Left forelimb (tissue), 1 donor: Measurements from ENCODE around the gene ZNF605.
"Not testable (repeated sequence)": the region's sequence is repeated elsewhere in the genome, so short reads cannot be mapped to it uniquely, and the experiment has no call there.

Experiments used
- DNase-seq: peaks from one replicate; pipeline ENCODE4 v3.0.0-alpha.2; 2018; ENCODE audit warnings: low spot score

The ZNF605 gene

DNA sequence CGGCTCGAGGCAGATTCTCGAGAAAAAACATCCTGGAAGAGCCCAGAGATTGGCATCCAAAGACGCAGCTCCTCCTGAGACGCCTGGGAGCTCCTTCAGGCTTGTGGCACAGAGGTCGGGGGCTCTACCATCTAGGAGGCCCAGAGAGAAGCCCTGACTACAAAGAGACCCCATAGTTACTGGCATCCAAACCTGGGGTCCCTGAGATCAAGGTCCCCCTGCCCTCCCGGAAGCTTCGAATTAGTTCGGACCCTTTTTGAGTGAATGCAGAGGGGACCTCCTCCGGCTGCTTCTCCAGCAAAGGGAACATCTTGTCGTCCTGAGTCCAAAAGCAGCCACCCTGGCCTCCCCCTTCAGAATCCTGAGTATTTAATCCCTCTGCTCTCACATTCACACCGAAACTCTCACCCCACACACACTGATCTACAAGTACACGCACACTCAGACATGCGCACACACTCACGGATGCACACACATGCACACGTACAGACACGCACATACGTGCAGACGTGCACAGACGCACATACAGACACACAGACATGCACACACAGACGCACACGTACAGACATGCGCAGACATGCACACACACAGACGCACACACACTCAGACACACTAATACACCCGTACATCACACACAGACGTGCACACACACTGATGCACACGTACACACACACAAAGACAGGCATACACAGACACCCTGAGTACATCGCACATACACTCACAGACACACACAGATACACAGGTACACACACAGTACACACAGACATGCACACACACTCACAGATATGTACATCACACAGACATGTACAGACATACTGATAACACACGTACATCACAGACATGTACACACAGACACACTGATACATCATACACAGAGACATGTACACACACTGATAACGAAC lies 5.9 kb downstream of the ZNF605 start:
- DNase-seq = no peak

DNA sequence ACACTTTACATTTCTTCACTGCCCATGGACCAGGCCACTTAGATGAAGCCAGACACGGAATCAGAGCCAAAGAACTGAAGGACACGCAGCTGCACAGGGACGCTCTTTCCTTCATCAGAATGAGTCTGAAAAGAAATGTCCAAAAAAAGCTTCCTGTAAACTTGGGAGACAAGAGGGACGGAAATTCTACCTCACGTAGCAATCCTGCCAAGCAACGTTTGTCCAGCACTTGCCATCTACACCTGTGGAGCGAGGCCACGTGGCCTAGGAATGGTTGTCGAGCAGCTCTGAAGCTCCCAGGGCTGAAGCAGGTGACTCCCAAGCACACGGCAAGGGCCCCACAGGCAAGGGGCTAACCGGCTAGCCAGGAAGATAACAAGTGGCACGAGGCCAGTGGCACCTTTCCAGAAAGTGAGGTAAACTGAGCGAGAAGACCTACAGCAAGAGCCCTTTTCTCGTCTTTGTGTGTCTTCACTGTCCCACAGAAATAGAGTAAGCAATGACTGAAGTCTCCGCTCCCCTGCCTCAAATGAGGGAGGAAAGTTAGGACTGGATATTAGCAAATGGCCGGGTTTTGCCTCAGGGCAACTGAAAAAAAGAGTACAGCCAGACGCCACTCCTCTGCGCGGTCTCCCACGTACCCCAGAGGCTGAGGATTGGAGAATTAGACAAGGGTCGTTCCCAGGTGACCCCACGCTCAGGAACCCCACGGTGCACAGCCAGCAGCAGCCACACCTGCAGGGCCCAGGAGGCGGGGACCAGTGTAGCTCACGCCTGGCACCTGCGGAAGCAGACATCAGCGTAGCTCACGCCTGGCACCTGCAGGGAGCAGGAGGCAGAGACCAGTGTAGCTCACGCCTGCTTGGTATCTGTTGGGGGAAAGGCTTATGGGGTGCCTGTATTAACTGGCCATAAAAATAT lies 7.7 kb downstream of the ZNF605 start:
- no peak for DNase-seq

DNA sequence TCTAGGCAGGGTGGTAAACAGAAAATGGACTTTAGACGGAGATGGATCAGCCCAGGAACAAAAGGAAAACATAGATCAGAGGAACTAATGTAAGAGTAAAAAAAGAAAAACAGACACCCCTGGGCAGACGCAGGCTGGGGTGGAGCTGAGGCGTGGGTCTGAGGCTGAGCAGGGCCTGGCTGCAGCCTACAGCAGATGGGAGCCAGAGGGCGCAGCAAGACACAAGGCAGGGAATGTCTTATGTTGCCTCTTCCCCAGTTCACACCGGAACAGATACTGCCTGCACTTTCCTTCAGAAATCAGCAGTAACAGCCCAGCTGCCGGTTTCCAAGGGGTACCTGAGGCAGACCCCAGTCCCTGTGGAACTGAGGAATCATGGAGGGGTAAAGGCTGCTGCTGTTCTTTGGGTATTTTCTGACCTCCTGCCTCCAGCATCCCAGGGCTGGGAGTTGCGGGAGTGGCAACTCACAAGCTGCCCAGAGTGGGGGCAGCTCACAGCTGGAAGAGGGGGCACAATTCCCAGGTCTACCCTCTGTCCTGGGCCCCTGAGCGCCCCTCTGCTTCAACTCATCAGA lies 9.8 kb downstream of the ZNF605 start:
- DNase-seq = no peak

DNA sequence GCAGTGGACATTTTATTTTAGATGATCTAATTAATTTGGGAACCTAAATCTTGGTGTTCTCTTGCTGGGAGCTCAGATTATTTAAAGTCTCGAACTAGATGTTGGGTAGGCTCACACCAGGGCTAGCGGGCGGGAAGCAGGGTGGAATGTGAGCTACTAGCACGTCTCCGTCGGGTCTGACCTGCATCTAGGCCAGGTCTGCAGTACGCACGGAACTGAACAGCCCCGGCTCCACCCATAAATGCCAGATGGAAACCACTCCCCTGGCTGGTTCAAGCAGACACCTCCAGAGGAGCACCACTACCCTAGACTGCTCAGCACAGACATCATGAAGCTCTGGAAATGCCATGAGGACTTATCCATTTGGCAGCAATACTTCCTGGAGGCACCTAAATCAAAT lies 10.3 kb downstream of the ZNF605 start:
- DNase-seq = no peak

DNA sequence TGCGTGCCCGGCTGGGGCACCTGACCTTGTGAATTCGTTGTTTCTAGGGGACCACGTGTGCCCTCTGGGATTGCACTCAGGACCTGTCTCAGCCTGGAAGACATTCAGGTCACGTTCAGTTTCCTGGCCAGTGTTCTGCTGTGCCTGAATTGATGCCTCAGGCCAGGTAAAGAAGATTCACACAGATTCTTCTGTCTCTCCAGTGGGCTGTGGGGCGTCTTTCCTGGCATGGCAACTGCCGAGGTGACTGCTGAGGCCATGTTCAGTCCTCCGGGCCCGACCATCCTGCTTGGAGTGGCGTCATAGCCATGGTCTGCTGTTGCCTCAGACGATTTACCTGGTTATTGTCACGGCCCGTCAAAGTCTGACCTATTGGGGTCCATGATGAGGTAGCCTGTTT lies 13.5 kb downstream of the ZNF605 start:
- peak; percentile 28 for DNase-seq

DNA sequence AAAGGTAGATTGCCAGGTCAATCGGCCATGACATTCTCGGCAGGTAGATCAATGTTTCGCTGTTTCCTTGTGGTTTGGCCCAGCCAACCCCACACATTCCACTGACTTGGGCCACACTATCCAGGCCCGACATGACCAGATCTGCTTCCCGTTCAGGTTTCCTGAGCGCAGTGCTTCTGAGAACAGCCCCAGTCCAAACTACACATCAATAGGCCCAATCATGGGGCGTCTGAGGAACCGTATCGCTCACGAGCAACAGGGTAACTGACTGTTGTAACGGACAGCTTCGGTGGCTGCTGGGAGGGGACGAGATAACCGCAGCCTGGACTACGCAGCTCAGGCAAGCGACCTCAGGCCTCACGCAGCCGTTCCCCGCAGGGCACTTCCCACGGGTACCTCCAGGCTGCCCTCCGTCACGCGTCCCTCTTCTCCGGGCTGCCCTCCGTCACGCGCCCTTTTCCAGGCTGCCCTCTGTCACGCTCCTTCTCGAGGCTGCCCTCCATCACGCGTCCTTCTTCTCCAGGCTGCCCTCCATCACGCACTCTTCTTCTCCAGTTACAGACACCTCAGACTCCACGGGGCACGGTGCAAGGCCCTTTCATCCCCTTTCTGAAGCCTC lies 14.7 kb downstream of the ZNF605 start:
- no peak for DNase-seq

DNA sequence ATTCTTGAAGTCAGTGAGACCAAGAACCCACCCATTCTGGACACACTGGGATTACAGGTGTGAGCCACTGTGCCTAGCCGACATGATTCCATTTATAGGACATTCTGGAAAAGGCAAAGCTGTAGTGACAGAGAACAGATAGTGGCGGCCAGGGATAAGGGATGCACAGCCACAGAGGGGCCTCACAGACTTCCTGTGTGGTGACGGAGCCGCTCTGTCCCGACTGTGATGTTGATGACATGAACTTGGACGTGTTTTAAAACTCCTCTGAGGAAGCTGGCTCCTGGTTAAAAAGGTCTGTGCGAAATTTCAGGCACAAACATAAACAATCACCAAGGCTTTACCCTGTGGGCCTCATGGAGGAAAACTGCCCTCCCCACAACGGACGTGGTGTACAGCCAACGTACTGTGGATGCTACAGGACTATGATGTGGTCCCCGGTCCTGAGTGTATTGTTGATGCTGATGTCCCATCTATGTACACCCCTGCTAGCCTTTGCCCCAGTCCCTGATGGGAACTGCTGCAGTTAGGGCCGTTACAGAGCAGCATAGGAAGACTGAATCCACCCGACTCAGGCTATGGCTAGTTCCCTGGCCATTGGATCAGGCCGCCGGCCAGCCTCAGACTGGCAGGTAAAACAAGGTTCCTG lies 15.9 kb downstream of the ZNF605 start:
- DNase-seq = no peak

DNA sequence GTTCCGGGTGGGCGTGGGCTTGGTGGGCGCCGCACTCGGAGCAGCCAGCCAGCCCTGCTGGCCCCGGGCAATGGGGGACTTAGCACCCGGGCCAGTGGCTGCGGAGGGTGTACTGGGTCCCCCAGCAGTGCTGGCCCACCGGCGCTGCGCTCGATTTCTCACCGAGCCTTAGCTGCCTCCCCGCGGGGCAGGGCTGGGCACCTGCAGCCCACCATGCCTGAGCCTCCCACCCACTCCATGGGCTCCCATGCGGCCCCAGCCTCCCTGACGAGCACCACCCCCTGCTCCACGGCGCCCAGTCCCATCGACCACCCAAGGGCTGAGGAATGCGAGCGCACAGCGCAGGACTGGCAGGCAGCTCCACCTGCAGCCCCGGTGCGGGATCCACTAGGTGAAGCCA lies 17.3 kb downstream of the ZNF605 start:
- DNase-seq = not testable (repeated sequence)

DNA sequence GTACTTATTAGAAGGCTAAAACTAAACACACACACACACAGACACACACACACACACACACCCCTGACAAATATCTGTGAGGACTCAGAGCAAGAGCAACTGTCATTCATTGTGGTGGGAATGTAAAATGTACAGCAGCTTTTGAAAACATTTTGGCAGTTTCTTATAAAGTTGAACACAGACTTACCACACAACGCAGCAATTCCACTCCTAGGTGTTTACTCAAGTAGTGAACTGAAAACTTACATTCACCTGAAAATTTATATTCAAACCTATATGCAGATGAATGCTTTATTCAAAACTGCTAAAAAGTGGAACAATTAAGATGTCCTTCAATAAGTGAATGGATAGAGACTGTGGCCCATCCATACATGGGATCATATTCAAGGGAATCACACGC lies 18.6 kb downstream of the ZNF605 start:
- no peak for DNase-seq

DNA sequence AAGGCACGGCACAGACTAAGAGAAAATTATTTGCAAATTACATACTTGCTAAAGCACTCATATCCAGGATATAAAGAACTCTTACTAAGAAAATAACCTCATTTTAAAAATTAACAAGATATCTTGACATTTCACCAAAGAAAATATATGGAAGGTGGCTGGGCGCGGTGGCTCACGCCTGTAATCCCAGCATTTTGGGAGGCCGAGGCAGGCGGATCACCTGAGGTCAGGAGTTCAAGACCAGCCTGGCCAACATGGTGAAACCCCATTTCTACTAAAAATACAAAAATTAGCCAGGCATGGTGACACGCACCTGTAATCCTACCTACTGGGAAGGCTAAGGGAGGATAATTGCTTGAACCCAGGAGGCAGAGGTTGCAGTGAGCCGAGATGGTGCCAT lies 19.2 kb downstream of the ZNF605 start:
- DNase-seq = not testable (repeated sequence)

DNA sequence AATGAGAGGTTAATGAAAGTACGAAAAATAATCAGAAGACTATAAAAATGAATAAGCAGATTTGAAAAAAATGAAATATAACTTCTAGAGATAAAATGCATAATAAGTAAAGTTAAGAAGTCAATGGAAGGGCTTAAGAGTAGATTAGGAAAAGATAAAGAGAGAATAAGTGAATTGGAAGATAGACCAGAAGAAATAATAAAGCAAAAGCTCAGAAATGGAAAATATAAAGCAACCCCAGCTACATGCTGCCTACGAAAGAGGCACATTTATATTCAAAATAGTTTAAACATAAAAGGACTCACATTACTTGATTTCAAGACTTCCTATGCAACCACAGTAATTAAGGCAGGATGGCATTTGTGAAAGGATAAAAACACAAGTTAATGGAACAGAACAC lies 19.9 kb downstream of the ZNF605 start:
- DNase-seq = no peak

DNA sequence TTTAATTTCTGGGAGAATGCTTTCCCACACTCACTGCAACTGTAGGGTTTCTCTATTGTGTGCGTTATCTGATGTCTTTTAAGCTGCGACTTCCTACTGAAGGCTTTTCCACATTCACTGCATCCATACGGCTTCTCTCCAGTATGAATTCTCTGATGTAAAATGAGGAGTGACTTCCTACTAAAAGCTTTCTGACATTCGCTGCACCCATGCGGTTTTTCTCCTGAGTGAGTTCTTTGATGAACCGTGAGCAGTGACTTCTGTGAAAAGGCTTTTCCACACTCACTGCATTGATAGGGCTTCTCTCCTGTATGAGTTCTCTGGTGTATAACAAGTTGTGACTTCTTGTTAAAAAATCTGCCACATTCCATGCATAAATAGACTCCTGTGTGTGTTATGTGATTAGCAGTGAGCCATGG lies 29.7 kb downstream of the ZNF605 start:
- DNase-seq = no peak

DNA sequence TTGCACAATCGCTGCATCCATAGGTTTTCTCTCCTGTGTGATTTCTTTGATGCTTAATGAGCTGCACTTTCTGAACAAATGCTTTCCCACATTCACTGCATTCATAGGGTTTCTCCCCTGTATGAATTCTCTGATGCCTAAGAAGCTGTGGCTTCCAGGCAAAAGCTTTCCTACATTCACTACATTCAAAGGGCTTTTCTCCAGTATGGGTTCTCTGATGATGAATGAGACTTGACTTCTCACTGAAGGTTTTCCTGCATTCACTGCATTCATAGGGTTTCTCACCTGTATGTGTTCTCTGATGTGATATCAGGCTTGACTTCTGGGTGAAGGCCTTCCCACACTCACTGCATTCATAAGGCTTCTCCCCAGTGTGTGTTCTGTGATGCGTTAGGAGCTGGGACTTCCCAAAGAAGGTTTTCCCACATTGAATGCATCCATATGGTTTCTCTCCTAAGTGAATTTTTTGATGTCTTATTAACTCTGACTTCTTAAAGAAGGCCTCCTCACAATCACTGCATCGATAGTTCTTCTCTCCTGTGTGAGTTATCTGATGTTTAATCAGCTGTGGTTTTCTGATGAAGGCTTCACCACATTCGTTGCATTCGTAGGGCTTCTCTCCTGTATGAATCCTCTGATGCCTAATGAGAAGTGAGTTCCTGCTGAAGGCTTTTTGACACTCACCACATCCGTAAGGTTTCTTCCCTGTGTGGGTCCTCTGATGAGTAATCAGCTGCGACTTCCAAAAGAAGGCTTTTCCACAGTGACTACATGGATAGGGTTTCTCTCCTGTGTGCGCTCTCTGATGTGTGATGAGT lies 30.3 kb downstream of the ZNF605 start:
- DNase-seq = no peak

DNA sequence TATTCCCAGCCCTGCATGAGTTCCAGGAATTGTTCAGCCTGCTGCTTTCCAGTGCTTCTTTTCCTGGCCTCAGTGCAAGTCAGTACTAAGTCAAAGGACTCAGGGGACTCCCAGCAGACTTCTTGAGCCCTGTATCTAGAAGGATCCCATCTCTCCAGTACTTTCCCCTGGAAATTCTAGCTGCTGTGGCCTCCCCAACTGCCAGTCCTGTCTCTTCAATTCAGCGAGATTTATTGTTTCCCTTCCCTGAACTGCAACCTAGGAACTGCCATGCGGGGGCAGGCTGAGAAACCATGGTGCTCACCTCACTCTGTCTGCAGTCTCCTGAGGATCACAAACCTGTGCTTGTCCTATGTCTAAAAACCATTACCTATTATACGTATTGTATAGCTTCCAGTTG lies 31.8 kb downstream of the ZNF605 start:
- no peak for DNase-seq

DNA sequence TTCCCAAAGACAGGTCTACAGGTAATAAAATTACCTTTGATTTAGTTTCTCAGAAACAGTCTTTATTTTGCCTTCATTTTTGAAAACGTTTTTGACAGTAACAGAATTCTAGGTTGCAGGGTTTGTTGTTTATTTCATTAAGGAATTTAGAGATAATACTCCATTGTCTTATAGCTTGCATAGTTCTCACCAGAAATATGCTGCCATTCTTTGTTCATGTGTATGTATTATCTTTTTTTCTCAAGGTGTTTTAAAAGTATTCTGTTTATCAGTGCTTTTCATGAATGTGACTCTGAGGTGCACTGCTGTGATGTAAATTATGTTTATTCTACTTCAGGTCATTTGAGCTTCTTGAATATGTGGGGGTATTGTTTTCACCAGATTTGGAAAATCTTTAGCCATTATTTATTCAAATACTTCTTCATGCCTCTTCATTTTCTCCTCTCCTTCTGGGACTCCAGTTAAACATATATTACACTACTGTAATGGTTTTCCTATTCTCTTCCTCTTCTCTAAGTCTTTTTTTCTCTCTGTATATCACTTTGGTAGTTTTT lies 32.7 kb downstream of the ZNF605 start:
- DNase-seq = no peak

DNA sequence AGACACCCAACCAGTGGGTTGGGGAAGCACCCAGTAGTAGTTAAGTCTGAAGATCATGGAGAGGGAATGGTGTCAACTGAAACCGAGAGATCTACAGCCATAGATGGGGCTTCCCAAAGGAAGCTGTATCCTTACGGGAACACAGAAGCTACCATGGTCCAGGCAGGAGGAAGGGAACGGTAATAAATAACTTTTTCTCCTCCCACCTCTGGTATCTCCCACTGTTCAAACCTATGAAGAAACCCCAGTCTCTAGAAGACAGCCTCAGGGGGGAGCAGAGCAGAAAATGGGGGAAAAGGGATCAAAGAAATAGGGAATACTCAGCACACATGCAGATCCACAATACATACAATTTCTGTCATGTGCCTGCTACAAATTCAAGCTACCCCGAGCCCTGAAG lies 33.4 kb downstream of the ZNF605 start:
- no peak for DNase-seq

DNA sequence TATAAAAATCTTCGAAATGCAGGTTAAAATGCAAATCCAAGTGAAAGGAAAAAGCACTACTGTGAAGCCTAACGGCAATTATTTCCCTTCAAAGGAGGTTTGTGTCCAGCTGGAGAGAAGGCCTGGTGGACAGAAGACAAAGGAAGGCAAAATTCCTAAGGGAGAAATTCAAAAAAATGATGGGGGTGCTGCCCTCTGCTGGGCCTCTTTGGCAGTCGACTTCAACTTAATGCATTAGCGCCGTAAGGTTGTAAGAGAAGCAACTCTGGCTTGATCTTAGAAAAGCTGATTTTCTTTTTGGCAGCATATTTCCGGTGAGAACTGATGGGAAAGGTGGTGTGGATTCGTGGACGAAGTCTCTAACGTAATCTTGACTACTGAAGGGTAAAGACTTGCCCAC lies 34.4 kb downstream of the ZNF605 start:
- DNase-seq = no peak

DNA sequence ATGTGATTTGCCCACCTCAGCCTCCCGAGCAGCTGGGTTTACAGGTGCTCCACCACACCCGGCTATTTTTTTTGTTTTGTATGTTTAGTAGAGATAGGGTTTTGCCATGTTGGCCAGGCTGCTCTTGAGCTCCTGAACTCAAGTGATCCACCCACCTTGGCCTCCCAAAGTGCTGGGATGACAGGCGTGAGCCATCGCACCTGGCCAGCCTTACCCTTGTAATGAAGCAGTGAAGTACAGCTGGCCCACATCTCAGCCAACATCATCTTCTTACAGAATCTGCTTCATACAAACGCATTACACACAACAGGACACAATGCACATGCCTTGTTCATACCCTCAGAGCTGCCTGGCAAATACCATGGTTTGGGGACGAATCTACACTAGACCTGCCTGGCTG lies 37.4 kb downstream of the ZNF605 start:
- no peak for DNase-seq

DNA sequence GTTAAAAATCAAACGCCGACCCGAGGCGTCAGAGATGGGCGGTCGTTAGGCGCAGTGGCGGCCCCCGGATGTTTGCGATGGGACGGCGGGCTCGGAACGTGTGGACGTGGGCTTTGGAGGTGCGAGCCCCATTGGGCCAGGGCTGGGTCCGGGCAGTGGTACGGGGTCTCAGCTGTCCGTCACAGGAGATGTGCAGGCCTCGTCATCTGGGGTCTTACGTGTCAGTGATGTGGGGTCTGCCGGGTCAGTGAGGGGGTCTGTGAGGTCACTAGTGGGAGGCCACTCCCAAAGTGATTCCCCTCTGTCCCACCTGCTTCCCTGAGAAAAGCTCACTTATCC lies 47.1 kb downstream of the ZNF605 start:
- no peak for DNase-seq

DNA sequence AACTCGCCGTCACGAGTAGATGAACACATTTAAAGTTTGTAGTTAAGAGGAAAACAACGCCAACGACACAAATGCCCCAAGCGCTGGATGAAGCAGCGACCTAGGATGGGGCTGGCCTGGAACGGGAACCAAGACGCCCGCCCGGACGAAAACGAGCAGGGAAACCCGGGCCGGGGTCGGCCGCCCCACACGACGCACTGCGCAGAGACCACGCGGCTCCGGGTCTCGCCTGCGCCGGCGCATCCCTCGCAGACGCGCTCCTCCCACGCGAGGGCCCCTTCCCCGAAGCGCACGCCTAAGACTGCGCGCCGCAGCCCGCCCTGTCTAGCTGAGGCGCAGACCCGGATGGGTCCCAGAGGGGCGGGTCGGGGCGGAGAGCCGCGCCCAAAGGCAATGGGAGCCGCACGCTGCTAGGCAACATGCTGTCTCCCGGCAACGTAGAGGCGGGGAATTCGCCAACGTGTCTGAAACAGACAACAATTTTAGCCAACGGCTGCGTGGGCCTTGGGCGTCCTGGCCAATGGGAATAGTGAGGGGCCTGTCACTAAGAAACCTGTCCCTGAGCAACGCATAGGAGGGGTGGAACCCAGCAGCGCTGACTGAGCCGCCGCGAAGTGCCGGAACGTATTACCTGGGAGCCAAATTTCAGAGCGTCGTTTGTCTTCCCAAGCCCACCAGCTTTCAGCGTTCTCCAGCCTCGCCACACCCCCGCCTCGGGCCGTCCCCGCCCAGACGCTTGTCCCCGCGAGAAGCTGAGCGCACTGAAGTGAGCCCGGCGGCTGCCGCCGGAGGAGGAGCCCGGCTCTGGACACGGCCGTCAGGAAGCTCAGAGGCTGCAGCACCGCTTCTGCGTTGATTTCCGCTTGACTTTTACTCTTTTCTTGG lies 47.7 kb downstream of the ZNF605 start:
- DNase-seq = peak; percentile 96
